GM19455 (cell line): Measurements from ENCODE around the gene ARHGEF28.

ENCODE experiments used
- ATAC-seq: cut with Tn5 transposase; IDR thresholded peaks from one replicate; pipeline ENCODE4 v1.9.1; 2021; ENCODE audit not compliant: unreplicated experiment

The ARHGEF28 gene

GRCh38 chr5:73838901-73839300 is 212.9 kb downstream of the ARHGEF28 start:
- ATAC-seq: no peak

GRCh38 chr5:73841641-73842040 is 215.6 kb downstream of the ARHGEF28 start:
- ATAC-seq: no peak

- ATAC-seq: no peak
Observed at GRCh38 chr5:73844165-73844564, 218.2 kb downstream of the ARHGEF28 start.

- ATAC-seq: no peak
Observed at GRCh38 chr5:73851471-73852181, 225.6 kb downstream of the ARHGEF28 start.

GRCh38 chr5:73853091-73853490 is 227.1 kb downstream of the ARHGEF28 start:
- ATAC-seq: no peak

- no peak for ATAC-seq
Observed at GRCh38 chr5:73856997-73857396, 231.0 kb downstream of the ARHGEF28 start.

- no peak for ATAC-seq
Observed at GRCh38 chr5:73857446-73857845, 231.4 kb downstream of the ARHGEF28 start.

GRCh38 chr5:73858054-73858453 is 232.1 kb downstream of the ARHGEF28 start:
- no peak for ATAC-seq

- no peak for ATAC-seq
Observed at GRCh38 chr5:73858776-73859175, 232.8 kb downstream of the ARHGEF28 start.

GRCh38 chr5:73859696-73860095 is 233.7 kb downstream of the ARHGEF28 start:
- ATAC-seq: no peak

- ATAC-seq: no peak
Observed at GRCh38 chr5:73861313-73861988, 235.5 kb downstream of the ARHGEF28 start.

GRCh38 chr5:73862796-73863195 is 236.8 kb downstream of the ARHGEF28 start:
- no peak for ATAC-seq

GRCh38 chr5:73863876-73864275 is 237.9 kb downstream of the ARHGEF28 start:
- no peak for ATAC-seq

GRCh38 chr5:73865315-73865714 is 239.3 kb downstream of the ARHGEF28 start:
- ATAC-seq: no peak

- no peak for ATAC-seq
Observed at GRCh38 chr5:73867345-73868335, 241.6 kb downstream of the ARHGEF28 start.

GRCh38 chr5:73883646-73884045 is 257.6 kb downstream of the ARHGEF28 start:
- ATAC-seq: no peak

GRCh38 chr5:73887688-73888087 is 261.7 kb downstream of the ARHGEF28 start:
- ATAC-seq: no peak

- no peak for ATAC-seq
Observed at GRCh38 chr5:73890569-73890968, 264.6 kb downstream of the ARHGEF28 start.

- ATAC-seq: no peak
Observed at GRCh38 chr5:73892218-73892617, 266.2 kb downstream of the ARHGEF28 start.

- ATAC-seq: no peak
Observed at GRCh38 chr5:73892806-73893205, 266.8 kb downstream of the ARHGEF28 start.

GRCh38 chr5:73893813-73894212 is 267.8 kb downstream of the ARHGEF28 start:
- ATAC-seq: no peak
